Endothelial cell of umbilical vein (primary cell): Measurements from ENCODE around the gene SELENOM. TPM values are rescaled to one million over a fixed set of nuclear protein-coding genes. Genes with fewer than 3 reads are reported as not detected.

ENCODE experiments used
- BruUV-seq: library from RNA; stranded (reverse); fragments of 400-500 nt; replicated peaks from 2 replicates; lab custom pipeline; 2021; lab: Mats Ljungman, UMichigan
- CTCF ChIA-PET: fragments of 300-600, 350-600 bp; sonication (Branson Sonifier 250); formaldehyde crosslinking; loops from one replicate; lab custom pipeline; 2021; ENCODE audit warnings: antibody characterized with exemption, inconsistent platforms; lab: Charles Lee
- POLR2A ChIA-PET: fragments of 300-600, 350-600 bp; sonication (Branson Sonifier 250); formaldehyde crosslinking; loops from one replicate; lab custom pipeline; 2021; ENCODE audit warnings: antibody characterized with exemption, inconsistent platforms; lab: Charles Lee
- DNase-seq: peaks from one replicate; pipeline ENCODE4 v3.0.0-alpha.2; 2011; ENCODE audit warnings: low read depth, low spot score
- FAIRE-seq: peaks from 2 replicates; lab custom pipeline; 2011; peaks lifted over from hg19 to GRCh38; lab: Jason Lieb, UNC
- H2AFZ ChIP-seq: 2 replicates; pipeline ENCODE4 v1.6.0; 2012; ENCODE audit warnings: low read depth, low read length, control low read depth, inconsistent platforms
- H3K27ac ChIP-seq: 2 replicates; pipeline ENCODE4 v1.5.1; 2011; ENCODE audit warnings: low read depth, mild to moderate bottlenecking, control low read depth, low read length, moderate library complexity; ENCODE audit not compliant: insufficient read depth
- H3K27me3 ChIP-seq, 2 experiments: 2 replicates each; pipeline versions ENCODE4 v1.6.0 to v1.6.1; 2011; ENCODE audit warnings: low read length in 2 of 2, mixed read lengths in 1 of 2; ENCODE audit not compliant: control insufficient read depth in 2 of 2, insufficient read depth in 2 of 2
- H3K36me3 ChIP-seq, 2 experiments: 2 replicates in 1 of 2; 3 replicates in 1 of 2; pipeline ENCODE4 v1.5.1; 2011; ENCODE audit warnings: low read length in 2 of 2, mild to moderate bottlenecking in 1 of 2, moderate library complexity in 1 of 2; ENCODE audit not compliant: control insufficient read depth in 2 of 2, insufficient read depth in 2 of 2; ENCODE audit errors: extremely low read depth in 1 of 2
- H3K4me1 ChIP-seq: 3 replicates; pipeline ENCODE4 v1.5.1; 2011; ENCODE audit warnings: mild to moderate bottlenecking, low read length; ENCODE audit not compliant: control insufficient read depth, insufficient read depth; ENCODE audit errors: extremely low read depth
- H3K4me2 ChIP-seq: 2 replicates; pipeline ENCODE4 v1.6.1; 2011; ENCODE audit warnings: low read length, control low read depth, mixed read lengths; ENCODE audit not compliant: insufficient read depth
- H3K4me3 ChIP-seq, 3 experiments: fragments of 200-600 bp in 1 of 3; sonication (generic), shearing (Covaris generic) in 1 of 3; replicated peaks in 1 of 3; 2 replicates each; pipeline ENCODE4 v1.5.1; 2011 to 2016; ENCODE audit warnings: control low read depth in 3 of 3, low read length in 3 of 3, mild to moderate bottlenecking in 2 of 3, inconsistent platforms in 1 of 3, low read depth in 1 of 3, moderate library complexity in 1 of 3; ENCODE audit not compliant: insufficient read depth in 1 of 3
- H3K79me2 ChIP-seq: 2 replicates; pipeline ENCODE4 v1.6.0; 2012; ENCODE audit warnings: low read length, inconsistent platforms; ENCODE audit not compliant: control insufficient read depth, insufficient read depth
- H3K9ac ChIP-seq: replicated peaks from 2 replicates; pipeline ENCODE3; 2011; ENCODE audit warnings: low read length, control low read depth; ENCODE audit not compliant: insufficient read depth; ENCODE audit errors: extremely low read depth
- H3K9me1 ChIP-seq: replicated peaks from 3 replicates; pipeline ENCODE4 v1.6.0; 2011; ENCODE audit warnings: mild to moderate bottlenecking, low read length; ENCODE audit not compliant: control insufficient read depth, insufficient read depth; ENCODE audit errors: extremely low read depth
- H3K9me3 ChIP-seq: replicated peaks from 2 replicates; pipeline ENCODE4 v1.5.1; 2012; ENCODE audit warnings: low read length, inconsistent platforms; ENCODE audit not compliant: control insufficient read depth, insufficient read depth
- H4K20me1 ChIP-seq: replicated peaks from 2 replicates; pipeline ENCODE3; 2011; ENCODE audit warnings: mild to moderate bottlenecking, low read length; ENCODE audit not compliant: control insufficient read depth, insufficient read depth; ENCODE audit errors: extremely low read depth
- MYC ChIP-seq: IDR thresholded peaks from one replicate; pipeline ENCODE4 v1.6.1; 2011; ENCODE audit warnings: mild to moderate bottlenecking, low read depth, low read length
- POLR2A ChIP-seq: IDR thresholded peaks from 2 replicates; pipeline ENCODE4 v1.6.1; 2012; ENCODE audit warnings: low read depth, mild to moderate bottlenecking, control low read depth, low read length
- dilution Hi-C: fragments of 300-500 bp; cut with MboI; formaldehyde crosslinking; loops from one replicate; pipeline ENCODE4 v1.15.0; 2019; ENCODE audit warnings: low sequenced_read_pairs; ENCODE audit not compliant: extremely low pct_ligation_motif_present
- intact Hi-C: fragments of 100-400 bp; cut with micrococcal nuclease; formaldehyde crosslinking; loops from one replicate; pipeline ENCODE4 v1.10.0; 2022
- polyA plus RNA-seq, 4 experiments: library from polyadenylated mRNA; depleted of rRNA in 3 of 4; stranded (reverse) in 3 of 4; unstranded in 1 of 4; fragments of >200 nt; gene quantifications; 2 replicates each; pipeline versions ENCODE4 v1.2.1 to v1.2.3, GENCODE V29; 2011 to 2012; ENCODE audit warnings: missing spikeins in 1 of 4
- total RNA-seq: library from RNA; stranded (reverse); gene quantifications from 2 replicates; pipeline ENCODE4 v1.2.3, GENCODE V29; 2021
- TF ChIP-seq, protein P1 (sequence below), 2 donors: IDR thresholded peaks; 1 replicate in 1 of 2; 2 replicates in 1 of 2; pipeline ENCODE4 v1.5.1; 2011; ENCODE audit warnings: low read length in 2 of 2, mild to moderate bottlenecking in 2 of 2, moderate library complexity in 2 of 2, control low read depth in 1 of 2, inconsistent platforms in 1 of 2, low read depth in 1 of 2; ENCODE audit not compliant: insufficient read depth in 1 of 2; ENCODE audit errors: extremely low read depth in 1 of 2
- TF ChIP-seq, protein P2 (sequence below): IDR thresholded peaks from 2 replicates; pipeline ENCODE4 v1.6.1; 2011; ENCODE audit not compliant: insufficient read depth, insufficient read length

SELENOM gene
- total and polyA plus RNA-seq, 2 donors (not counting 3 experiments of a cell fraction or from before 2014, with no cell fraction given) = 29.6 to 87.1 TPM

DNA sequence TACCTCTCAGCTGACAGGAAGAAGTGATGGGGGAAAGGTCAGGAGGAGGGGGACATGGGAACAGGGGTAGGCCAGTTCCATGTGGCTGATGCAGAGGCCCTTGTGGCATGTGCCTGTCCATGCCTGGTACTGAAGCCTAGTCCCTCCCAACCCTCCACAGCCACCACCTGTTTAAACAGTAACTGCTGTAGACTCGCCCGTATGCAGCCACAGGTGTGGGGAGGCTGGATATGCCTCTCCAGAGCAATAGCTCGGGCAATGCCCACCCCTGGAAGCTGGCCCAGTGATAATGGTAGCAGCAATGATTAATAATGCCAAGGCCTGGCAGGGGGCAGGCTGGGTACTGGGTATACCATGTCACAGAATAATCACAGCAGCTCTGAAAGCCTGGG is 24.0 kb downstream of the SELENOM start:
- dilution Hi-C loops = no loop called here
- H3K9ac ChIP-seq = no peak overlapping the region
- H3K27ac ChIP-seq = no peak overlapping the region
- DNase-seq (no peak), FAIRE-seq (peak; percentile 49)
- H3K79me2 ChIP-seq = peaks cover 69% of the 10 kb centered on the region
- peaks cover 33% of the 10 kb centered on the region for H3K4me1 ChIP-seq
- no peak for TF ChIP-seq POLR2A
- H4K20me1 ChIP-seq = no peaks in the 10 kb centered on the region
- peak overlapping the region; percentile 74 for H3K4me2 ChIP-seq
- ChIA-PET POLR2A (interaction anchor here (0.6 to 3.1 kb wide), 6 partner anchors 28 to 143 kb away, joined by 3 to 44 read pairs (median 6); partner anchors contain the start of genes MORC2 and TUG1), CTCF (interaction anchor here (0.9 to 5.9 kb wide), 19 partner anchors 10 to 162 kb away, joined by 3 to 150 read pairs (median 7); partner anchors contain the start of genes MORC2, SELENOM and TUG1)
- no peak overlapping the region for H2AFZ ChIP-seq
- H3K9me3 ChIP-seq = no peaks in the 10 kb centered on the region
- H3K36me3 ChIP-seq = peaks cover 8 to 13% of the 10 kb centered on the region in 2 experiments
- no TSS peak for BruUV-seq
- intact Hi-C loops = no loop called here
- H3K27me3 ChIP-seq = no peaks in the 10 kb centered on the region
- peak overlapping the region in 2 of 3 experiments; percentile 4 to 59 for H3K4me3 ChIP-seq
- no peaks in the 10 kb centered on the region for H3K9me1 ChIP-seq

DNA sequence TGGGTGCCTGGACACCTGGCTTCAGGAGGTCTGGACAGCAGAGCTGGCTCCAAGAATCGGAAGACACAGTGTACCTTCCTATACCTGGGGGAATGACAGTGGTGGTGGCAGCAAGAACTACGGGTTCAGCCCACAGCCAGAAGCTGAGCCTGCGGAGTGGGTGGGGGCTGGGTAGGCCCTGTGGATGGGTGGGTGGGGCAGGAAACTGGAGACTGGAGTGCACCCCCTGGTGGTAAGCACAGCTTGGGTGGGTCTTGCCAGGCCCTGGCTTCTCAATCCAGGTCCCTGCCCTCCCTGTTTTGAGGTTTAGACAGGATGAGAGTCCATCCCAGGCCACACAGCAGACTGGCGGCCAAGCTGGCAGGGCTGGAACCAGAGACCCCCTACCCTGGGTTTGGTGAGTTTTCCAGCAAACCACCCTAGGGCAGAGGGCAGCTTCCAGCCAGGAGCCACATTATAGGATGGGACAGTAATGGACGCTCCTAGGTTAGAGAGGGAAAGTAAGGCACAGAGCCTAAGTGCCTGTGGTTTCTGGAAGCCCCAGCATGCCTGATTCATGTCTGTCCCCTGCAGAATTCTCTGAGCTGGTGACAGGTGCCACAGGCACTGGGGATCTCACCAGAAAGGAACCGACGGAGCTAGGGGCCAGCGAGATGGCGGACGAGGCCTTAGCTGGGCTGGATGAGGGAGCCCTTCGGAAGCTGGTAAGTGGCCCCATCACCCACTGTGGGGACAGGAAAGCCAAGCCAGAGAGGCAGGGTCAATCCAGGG is 24.6 kb downstream of the SELENOM start:
- Histone ChIP-seq H3K9ac (peak overlapping the region; percentile 93), H3K9me3 (no peaks in the 10 kb centered on the region), H3K4me1 (peaks cover 33% of the 10 kb centered on the region), H3K9me1 (no peaks in the 10 kb centered on the region), H3K4me2 (peak overlapping the region; percentile 74), H3K27me3 (no peaks in the 10 kb centered on the region), H2AFZ (no peak overlapping the region), H3K27ac (peak overlapping the region; percentile 96), H4K20me1 (no peaks in the 10 kb centered on the region), H3K79me2 (peaks cover 65% of the 10 kb centered on the region), H3K36me3 (peaks cover 8% of the 10 kb centered on the region in 2 experiments), H3K4me3 (peak overlapping the region; percentile 47 to 85 (median 65))
- ChIA-PET CTCF (interaction anchor here (0.6 to 5.9 kb wide), 26 partner anchors 10 to 416 kb away, joined by 3 to 150 read pairs (median 4); partner anchors contain the start of genes MORC2, SELENOM and TUG1), POLR2A (interaction anchor here (0.7 to 3.1 kb wide), 5 partner anchors 36 to 142 kb away, joined by 3 to 44 read pairs (median 6); partner anchors contain the start of genes MORC2 and TUG1)
- TF ChIP-seq, protein P1, sequence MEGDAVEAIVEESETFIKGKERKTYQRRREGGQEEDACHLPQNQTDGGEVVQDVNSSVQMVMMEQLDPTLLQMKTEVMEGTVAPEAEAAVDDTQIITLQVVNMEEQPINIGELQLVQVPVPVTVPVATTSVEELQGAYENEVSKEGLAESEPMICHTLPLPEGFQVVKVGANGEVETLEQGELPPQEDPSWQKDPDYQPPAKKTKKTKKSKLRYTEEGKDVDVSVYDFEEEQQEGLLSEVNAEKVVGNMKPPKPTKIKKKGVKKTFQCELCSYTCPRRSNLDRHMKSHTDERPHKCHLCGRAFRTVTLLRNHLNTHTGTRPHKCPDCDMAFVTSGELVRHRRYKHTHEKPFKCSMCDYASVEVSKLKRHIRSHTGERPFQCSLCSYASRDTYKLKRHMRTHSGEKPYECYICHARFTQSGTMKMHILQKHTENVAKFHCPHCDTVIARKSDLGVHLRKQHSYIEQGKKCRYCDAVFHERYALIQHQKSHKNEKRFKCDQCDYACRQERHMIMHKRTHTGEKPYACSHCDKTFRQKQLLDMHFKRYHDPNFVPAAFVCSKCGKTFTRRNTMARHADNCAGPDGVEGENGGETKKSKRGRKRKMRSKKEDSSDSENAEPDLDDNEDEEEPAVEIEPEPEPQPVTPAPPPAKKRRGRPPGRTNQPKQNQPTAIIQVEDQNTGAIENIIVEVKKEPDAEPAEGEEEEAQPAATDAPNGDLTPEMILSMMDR (IDR thresholded peaks at IDR 0.05; ENCODE audit: extremely low read depth in 1 of 2, insufficient read depth in 1 of 2, low read depth in 1 of 2, low read length in 2 of 2) = peak; percentile 56 to 82
- TF ChIP-seq, protein P2, sequence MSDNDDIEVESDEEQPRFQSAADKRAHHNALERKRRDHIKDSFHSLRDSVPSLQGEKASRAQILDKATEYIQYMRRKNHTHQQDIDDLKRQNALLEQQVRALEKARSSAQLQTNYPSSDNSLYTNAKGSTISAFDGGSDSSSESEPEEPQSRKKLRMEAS = no peak
- TF ChIP-seq MYC = no peak
- TF ChIP-seq POLR2A = peak; percentile 5
- no TSS peak for BruUV-seq
- FAIRE-seq = no peak
- intact Hi-C loops (loop anchor here (1.0 kb wide), 2 partner anchors 113 to 447 kb away; partner anchors contain the start of genes SLC35E4 and TUG1), dilution Hi-C loops (no loop called here)
- peak; percentile 55 for DNase-seq
